Measurements from ENCODE around the gene NQO2. TPM values are rescaled to one million over a fixed set of nuclear protein-coding genes. Genes with fewer than 3 reads are reported as not detected.

The NQO2 gene
- total RNA-seq, 2 donors from 2014 or later, result 32.7 to 47.3 TPM

Other genes with a start within 250 kb of the NQO2 start
- under 1 TPM; 0.37 to 0.72 TPM for gene MYLK4, start 249.0 kb upstream of the NQO2 start, total RNA-seq
- 10 to 100 TPM; 40.9 to 47.1 TPM for gene WRNIP1, start 234.5 kb upstream of the NQO2 start, total RNA-seq
- 100 to 1,000 TPM; 131 to 203 TPM for gene SERPINB1, start 158.0 kb upstream of the NQO2 start, total RNA-seq
- 10 to 100 TPM; 70.7 to 96.1 TPM for gene SERPINB9, start 96.6 kb upstream of the NQO2 start, total RNA-seq
- 100 to 1,000 TPM in 1 of 2 donors, 10 to 100 TPM in 1; 64.9 to 114 TPM for gene SERPINB6, start 28.3 kb upstream of the NQO2 start, total RNA-seq
- 10 to 100 TPM; 21.9 to 23.6 TPM for gene RIPK1, start 68.6 kb downstream of the NQO2 start, total RNA-seq
- 10 to 100 TPM; 12.5 to 14.8 TPM for gene BPHL, start 118.8 kb downstream of the NQO2 start, total RNA-seq
- gene TUBB2A, start 157.7 kb downstream of the NQO2 start, total RNA-seq, result 1 to 10 TPM; 2.3 to 2.8 TPM
- under 1 TPM in 1 of 2 donors, not detected in 1; 0.35 TPM for gene TUBB2B, start 227.8 kb downstream of the NQO2 start, total RNA-seq

Data from activated T-cell treated with anti-CD3 and anti-CD28 coated beads, Interleukin-2, amount 50 U/mL, for 72 hours (primary cell).